Common myeloid progenitor, CD34-positive (primary cell): Measurements from ENCODE around the gene LRAT.

ENCODE experiments used
- CTCF ChIA-PET: fragments of 350-600 bp; sonication (Branson Sonifier 250); formaldehyde crosslinking; loops from one replicate; lab custom pipeline; 2021; ENCODE audit warnings: antibody characterized with exemption; lab: Charles Lee
- POLR2A ChIA-PET: fragments of 350-600 bp; sonication (Branson Sonifier 250); formaldehyde crosslinking; loops from one replicate; lab custom pipeline; 2021; ENCODE audit warnings: antibody characterized with exemption; lab: Charles Lee
- DNase-seq, 3 donors: peaks; one replicate each; pipeline versions ENCODE4 v3.0.0 to v3.0.0-alpha.2; 2013
- H3K27ac ChIP-seq, 2 experiments: 1 replicate in 1 of 2; 2 replicates in 1 of 2; pipeline ENCODE4 v1.7.0; 2013; ENCODE audit warnings: inconsistent platforms in 2 of 2, low read length in 2 of 2, mild to moderate bottlenecking in 2 of 2, low read depth in 1 of 2, moderate library complexity in 1 of 2; ENCODE audit not compliant: severe bottlenecking in 2 of 2, insufficient read depth in 1 of 2, poor library complexity in 1 of 2
- H3K27me3 ChIP-seq, 5 experiments: replicated peaks in 2 of 5; 1 replicate in 3 of 5; 2 replicates in 2 of 5; pipeline versions ENCODE4 v1.6.1 to v1.7.0; 2013; ENCODE audit warnings: low read length in 4 of 5, mild to moderate bottlenecking in 2 of 5, moderate library complexity in 2 of 5, inconsistent platforms in 1 of 5; ENCODE audit not compliant: insufficient read depth in 5 of 5, control insufficient read depth in 4 of 5
- H3K36me3 ChIP-seq, 4 experiments: 1 replicate in 2 of 4; 2 replicates in 2 of 4; pipeline versions ENCODE4 v1.6.1 to v1.7.0; 2013; ENCODE audit warnings: low read length in 3 of 4, control low read depth in 1 of 4, mild to moderate bottlenecking in 1 of 4; ENCODE audit not compliant: control insufficient read depth in 4 of 4, insufficient read depth in 4 of 4
- H3K4me1 ChIP-seq, 4 experiments: 1 replicate in 3 of 4; 2 replicates in 1 of 4; pipeline versions ENCODE4 v1.6.1 to v1.7.1; 2013; ENCODE audit warnings: low read length in 3 of 4, mild to moderate bottlenecking in 3 of 4, control low read depth in 1 of 4, inconsistent platforms in 1 of 4, moderate library complexity in 1 of 4; ENCODE audit not compliant: control insufficient read depth in 4 of 4, insufficient read depth in 4 of 4; ENCODE audit errors: control extremely low read depth in 1 of 4
- H3K4me3 ChIP-seq, 7 experiments: 1 replicate in 4 of 7; 2 replicates in 3 of 7; pipeline versions ENCODE4 v1.5.1 to v1.7.0; 2013; ENCODE audit warnings: mild to moderate bottlenecking in 7 of 7, low read length in 6 of 7, moderate library complexity in 6 of 7, inconsistent platforms in 2 of 7, low read depth in 2 of 7, control low read depth in 1 of 7; ENCODE audit not compliant: insufficient read depth in 4 of 7, control insufficient read depth in 1 of 7; ENCODE audit errors: extremely low read depth in 1 of 7
- H3K9me3 ChIP-seq, 5 experiments: 1 replicate in 4 of 5; 2 replicates in 1 of 5; pipeline versions ENCODE4 v1.6.1 to v1.7.1; 2013; ENCODE audit warnings: low read length in 4 of 5, mild to moderate bottlenecking in 2 of 5, inconsistent platforms in 1 of 5, low read depth in 1 of 5, moderate library complexity in 1 of 5; ENCODE audit not compliant: control insufficient read depth in 4 of 5, insufficient read depth in 2 of 5; ENCODE audit errors: control extremely low read depth in 1 of 5
- WGBS: methylation state at CpG from one replicate; pipeline ENCODE4 v1.1.5; 2013; ENCODE audit not compliant: insufficient coverage; 5-methylcytosine and 5-hydroxymethylcytosine counted together

Gene LRAT

DNA sequence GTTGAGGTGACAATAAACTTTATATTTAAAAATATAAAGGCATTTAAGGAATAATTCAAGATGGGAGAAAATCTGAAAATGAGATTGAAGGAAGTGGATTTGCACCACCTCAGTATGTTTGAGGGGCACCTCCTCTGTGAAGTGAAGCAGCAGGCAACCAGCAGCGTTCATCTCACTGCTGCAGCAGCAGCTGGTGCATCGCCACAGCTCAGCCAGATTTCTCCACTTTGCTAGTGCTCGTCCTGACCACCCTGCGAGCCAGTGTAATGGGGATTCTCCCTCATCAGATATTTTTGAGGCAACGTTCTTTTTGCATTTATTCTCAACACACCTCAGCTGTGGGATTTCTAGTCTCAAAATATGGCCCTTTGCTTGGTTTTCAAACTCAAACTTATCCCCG, 13.9 kb downstream of the LRAT start:
- Histone ChIP-seq H3K4me1 (no peaks in the 10 kb centered on the region), H3K36me3 (no peaks in the 10 kb centered on the region), H3K27me3 (peaks cover 2 to 7% (median 3%) of the 10 kb centered on the region in 5 experiments), H3K4me3 (no peak overlapping the region), H3K9me3 (no peaks in the 10 kb centered on the region), H3K27ac (no peak overlapping the region)
- no peak for DNase-seq
- CTCF ChIA-PET: no interaction called here
- POLR2A ChIA-PET: no interaction called here
- no CpG with 5 or more reads among the region's 6 CpGs for WGBS

DNA sequence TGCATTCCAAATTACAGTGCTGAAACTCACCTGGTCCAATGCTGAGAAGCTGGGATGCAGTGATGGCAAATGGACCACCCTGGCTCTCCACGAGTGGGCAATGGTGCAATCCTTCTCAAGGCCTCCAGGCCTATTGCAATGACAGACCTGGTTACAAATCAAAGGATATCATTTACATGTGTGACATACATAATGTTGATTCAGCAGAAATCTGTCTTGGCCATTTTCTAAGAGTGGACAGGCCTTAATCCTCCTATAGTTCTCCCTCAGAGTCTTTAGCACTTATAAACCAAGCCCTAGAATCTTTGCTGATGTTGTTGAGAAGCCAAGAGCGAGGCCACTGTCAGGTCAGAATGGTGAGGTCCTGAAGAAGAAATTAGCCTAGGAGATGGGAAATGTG, 17.1 kb downstream of the LRAT start:
- ChIA-PET POLR2A (no interaction called here), CTCF (no interaction called here)
- H3K36me3 ChIP-seq: no peaks in the 10 kb centered on the region
- no peak overlapping the region for H3K27ac ChIP-seq
- 83% methylated on average over 1 of the region's 2 CpGs for WGBS
- no peak overlapping the region for H3K4me3 ChIP-seq
- no peaks in the 10 kb centered on the region for H3K9me3 ChIP-seq
- no peak for DNase-seq
- H3K4me1 ChIP-seq: no peaks in the 10 kb centered on the region
- peaks cover 3 to 9% (median 4%) of the 10 kb centered on the region in 5 experiments for H3K27me3 ChIP-seq

DNA sequence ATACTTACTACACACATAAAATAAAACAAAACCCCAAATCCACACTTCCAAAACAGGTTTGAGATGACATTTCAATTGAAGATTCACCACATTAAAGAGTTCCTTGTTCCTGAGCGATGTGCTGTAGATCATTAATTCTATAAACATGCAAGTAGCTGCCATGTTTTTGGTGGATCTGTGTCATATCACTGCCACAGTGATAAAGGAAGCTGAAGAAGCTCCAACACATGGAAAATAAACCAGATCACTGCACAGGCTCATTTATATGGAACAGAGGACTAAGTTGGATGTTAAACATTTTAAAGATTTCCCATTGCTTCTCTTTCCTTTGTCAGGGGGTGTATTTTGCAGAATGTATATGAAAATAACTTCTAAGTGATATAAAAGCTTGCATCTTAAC, 34.5 kb downstream of the LRAT start:
- DNase-seq: no peak
- ChIA-PET CTCF (interaction anchor here (0.8 to 4.2 kb wide), 7 partner anchors 91 to 219 kb away, joined by 3 to 29 read pairs (median 6); no protein-coding TSS in a partner anchor), POLR2A (no interaction called here)
- Histone ChIP-seq H3K9me3 (no peaks in the 10 kb centered on the region), H3K4me1 (peaks cover 0 to 3% (median 0%) of the 10 kb centered on the region in 4 experiments), H3K27me3 (peaks cover 2 to 28% (median 6%) of the 10 kb centered on the region in 5 experiments), H3K36me3 (no peaks in the 10 kb centered on the region), H3K27ac (no peak overlapping the region), H3K4me3 (no peak overlapping the region)
- WGBS: 100% methylated on average over 1 of the region's 1 CpG

DNA sequence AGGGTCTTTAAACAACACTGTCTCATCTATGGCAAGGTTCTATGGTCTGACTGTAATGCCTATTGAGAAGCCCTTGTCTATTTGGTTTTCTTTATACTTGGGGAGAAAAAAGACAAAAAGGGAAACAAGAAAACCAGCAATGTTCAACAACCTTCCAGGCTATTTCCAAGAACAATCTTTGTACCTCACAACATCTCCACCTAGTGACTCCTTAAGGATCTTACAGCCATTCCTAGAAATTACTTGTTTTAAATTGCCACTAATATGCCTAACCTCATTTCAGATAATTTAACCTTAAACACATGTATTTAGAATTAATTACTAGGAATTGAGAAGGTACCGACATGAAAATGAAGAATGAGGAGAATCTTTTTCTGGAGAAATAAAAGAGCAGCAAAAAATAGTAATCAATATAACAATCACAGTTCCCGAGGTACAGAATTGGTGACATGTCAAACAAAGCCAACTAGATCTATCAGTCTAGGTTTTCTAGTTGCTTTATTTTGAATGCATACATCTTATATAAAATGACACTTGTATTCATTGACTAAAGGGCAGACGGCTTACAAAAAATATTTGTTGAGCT, 35.7 kb downstream of the LRAT start:
- Histone ChIP-seq H3K4me3 (no peak overlapping the region), H3K27ac (no peak overlapping the region), H3K36me3 (no peaks in the 10 kb centered on the region), H3K27me3 (peaks cover 2 to 35% (median 6%) of the 10 kb centered on the region in 5 experiments), H3K9me3 (no peaks in the 10 kb centered on the region), H3K4me1 (peaks cover 0 to 3% (median 0%) of the 10 kb centered on the region in 4 experiments)
- CTCF ChIA-PET: interaction anchor here (0.6 to 4.2 kb wide), 7 partner anchors 12 to 227 kb away, joined by 3 to 29 read pairs (median 4); no protein-coding TSS in a partner anchor
- DNase-seq: peak; percentile 27 to 54 (median 46)
- no CpG with 5 or more reads among the region's 3 CpGs for WGBS
- POLR2A ChIA-PET: no interaction called here

DNA sequence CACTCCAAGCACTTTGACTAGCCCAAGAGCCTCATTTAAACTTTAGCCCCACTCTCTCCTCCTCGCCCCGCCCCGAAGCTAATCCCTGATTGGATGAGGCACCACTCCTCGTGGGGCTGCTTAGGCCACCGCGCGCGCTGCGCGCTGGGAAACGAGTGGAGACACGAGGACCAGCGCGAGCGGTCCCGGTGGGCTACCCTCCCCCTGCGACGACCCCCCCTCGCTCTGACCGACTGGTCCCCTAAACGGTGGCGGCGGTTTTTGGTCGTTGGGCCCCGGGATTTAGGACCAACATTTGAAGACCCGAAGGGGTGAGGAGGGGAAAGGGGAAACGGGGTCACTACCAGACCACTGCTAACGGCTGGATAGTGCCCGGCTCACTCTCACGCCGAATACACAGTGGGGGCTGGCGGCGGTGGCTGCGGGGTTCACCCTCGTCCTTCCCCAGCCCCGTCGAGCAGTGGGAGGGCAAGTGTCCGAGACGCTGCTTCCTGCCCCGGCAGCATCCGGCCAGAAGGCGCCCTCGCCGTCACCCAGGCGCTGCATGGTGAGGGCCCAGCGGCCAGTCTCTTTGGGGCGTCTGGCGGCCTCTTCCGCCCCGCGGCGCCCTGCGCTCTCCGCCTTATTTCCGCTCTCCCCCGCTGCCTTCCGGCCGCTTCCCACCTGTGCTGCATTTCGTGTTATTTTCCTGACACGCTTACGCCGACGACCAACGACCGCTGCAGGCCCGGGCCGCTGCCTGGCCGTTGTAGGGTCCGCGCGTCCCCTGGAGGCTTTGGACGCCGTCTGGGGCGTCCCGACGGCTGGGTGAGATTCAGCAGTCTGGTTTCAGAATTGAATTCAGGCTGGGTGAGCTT, 37.6 kb downstream of the LRAT start, which contains the start of gene RBM46:
TSS of gene RBM46 (plus strand) at position 147 of the 857 bp plus-strand sequence. CDS start 15,481 bp downstream, outside the sequence.
- H3K27me3 ChIP-seq: peaks cover 2 to 35% (median 6%) of the 10 kb centered on the region in 5 experiments
- WGBS: 80% methylated on average over 73 of the region's 76 CpGs
- no peaks in the 10 kb centered on the region for H3K36me3 ChIP-seq
- H3K27ac ChIP-seq: no peak within 1 kb of the TSS
- H3K4me3 ChIP-seq: no peak within 1 kb of the TSS
- ChIA-PET CTCF (interaction anchor here (1.4 to 1.7 kb wide), 3 partner anchors 12 to 222 kb away, joined by 3 to 8 read pairs (median 6); no protein-coding TSS in a partner anchor), POLR2A (no interaction called here)
- H3K9me3 ChIP-seq: no peaks in the 10 kb centered on the region
- H3K4me1 ChIP-seq: peaks cover 0 to 3% (median 0%) of the 10 kb centered on the region in 4 experiments
- no peak for DNase-seq

DNA sequence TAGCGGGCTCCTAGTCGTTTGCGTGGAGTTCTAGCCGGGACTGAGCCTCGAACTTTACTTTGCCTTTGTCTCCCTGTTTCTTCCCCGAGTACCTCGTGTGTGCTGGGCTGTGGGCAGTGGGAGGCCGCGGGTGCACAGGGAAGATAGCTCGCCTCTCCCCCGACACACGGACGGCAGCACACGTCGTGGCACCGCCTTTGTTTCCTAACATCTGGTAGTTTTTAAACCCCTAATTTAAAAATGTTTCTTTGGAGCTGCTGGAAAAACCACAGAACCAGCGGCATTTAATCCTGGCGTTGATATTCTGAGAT, 38.1 kb downstream of the LRAT start:
- no peaks in the 10 kb centered on the region for H3K36me3 ChIP-seq
- WGBS: 86% methylated on average over 18 of the region's 18 CpGs
- no peak overlapping the region for H3K27ac ChIP-seq
- H3K9me3 ChIP-seq: no peaks in the 10 kb centered on the region
- ChIA-PET POLR2A (no interaction called here), CTCF (interaction anchor here (0.9 to 1.7 kb wide), 4 partner anchors 11 to 223 kb away, joined by 3 to 6 read pairs (median 4); no protein-coding TSS in a partner anchor)
- no peak overlapping the region for H3K4me3 ChIP-seq
- no peak for DNase-seq
- H3K27me3 ChIP-seq: peaks cover 2 to 35% (median 6%) of the 10 kb centered on the region in 5 experiments
- H3K4me1 ChIP-seq: peaks cover 0 to 3% (median 0%) of the 10 kb centered on the region in 4 experiments
